Lung (tissue), 12 donors: ENCODE results near the gene ADGRV1. TPM values are rescaled to one million over a fixed set of nuclear protein-coding genes. Genes with fewer than 3 reads are reported as not detected.

Source experiments
- ATAC-seq: fragments of 200-7000 bp; cut with Tn5 transposase; one replicate; pipeline ENCODE4 v1.9.1; 2020; ENCODE audit warnings: moderate number of reproducible peaks; ENCODE audit not compliant: insufficient read depth, low FRiP score
- DNase-seq, 3 donors: peaks; one replicate each; pipeline ENCODE4 v3.0.0-alpha.2; 2013 to 2017
- H3K27ac ChIP-seq, 2 donors: one replicate each; pipeline ENCODE4 v1.5.1; 2013; ENCODE audit warnings: mild to moderate bottlenecking in 2 of 2, moderate library complexity in 2 of 2, control low read depth in 1 of 2, inconsistent platforms in 1 of 2, low read depth in 1 of 2, low read length in 1 of 2
- H3K27me3 ChIP-seq, 3 donors: one replicate each; pipeline ENCODE4 v1.5.1; 2013; ENCODE audit warnings: low read length in 2 of 3; ENCODE audit not compliant: control insufficient read depth in 3 of 3, insufficient read depth in 3 of 3
- H3K36me3 ChIP-seq, 4 donors: one replicate each; pipeline ENCODE4 v1.5.1; 2013; ENCODE audit warnings: low read length in 4 of 4, mild to moderate bottlenecking in 1 of 4, moderate library complexity in 1 of 4; ENCODE audit not compliant: control insufficient read depth in 4 of 4, insufficient read depth in 4 of 4
- H3K4me1 ChIP-seq, 5 donors: one replicate each; pipeline ENCODE4 v1.5.1; 2013; ENCODE audit warnings: low read length in 5 of 5, mild to moderate bottlenecking in 2 of 5, moderate library complexity in 1 of 5; ENCODE audit not compliant: control insufficient read depth in 5 of 5, insufficient read depth in 5 of 5
- H3K4me3 ChIP-seq: one replicate; pipeline ENCODE4 v1.5.1; 2013; ENCODE audit warnings: mild to moderate bottlenecking, control low read depth, moderate library complexity
- H3K9ac ChIP-seq, 2 donors: one replicate each; pipeline ENCODE4 v1.5.1; 2013; ENCODE audit warnings: low read length in 2 of 2, control low read depth in 1 of 2; ENCODE audit not compliant: insufficient read depth in 1 of 2
- H3K9me3 ChIP-seq, 4 donors: one replicate each; pipeline ENCODE4 v1.5.1; 2013; ENCODE audit warnings: low read length in 3 of 4, mild to moderate bottlenecking in 1 of 4, moderate library complexity in 1 of 4; ENCODE audit not compliant: control insufficient read depth in 4 of 4, insufficient read depth in 3 of 4
- CTCF ChIP-seq: IDR thresholded peaks from 2 replicates; pipeline ENCODE4 v1.5.1; 2012; ENCODE audit warnings: mild to moderate bottlenecking; ENCODE audit errors: control extremely low read depth, extremely low read depth
- WGBS, 2 donors: extraction: QIAGEN DNeasy Blood & Tissue Kit; methylation state at CpG; one replicate each; pipeline ENCODE4 v1.1.7; 2013; 5-methylcytosine and 5-hydroxymethylcytosine counted together
- polyA plus RNA-seq, 2 donors: library from polyadenylated mRNA; stranded (reverse); fragments of 200-250 nt; gene quantifications; one replicate each; pipeline ENCODE4 v1.2.1, GENCODE V29; 2013
- total RNA-seq, 2 donors: library from RNA; depleted of rRNA in 1 of 2; stranded (reverse); fragments of >200 nt in 1 of 2; gene quantifications; one replicate each; pipeline ENCODE4 v1.2.1, GENCODE V29; 2014 to 2021
- donor health status: control.
- donor health status: control.
- donor health status: Bipolar disorder and iron deficiency.
- donor health status: healthy.
- donor health status: DM: yes; HTN: yes; CAD: no.

The ADGRV1 gene
- total and polyA plus RNA-seq, 4 donors, result 3.6 to 66.2 (median 28.2) TPM

GRCh38 chr5:90930062-90930461, 371.5 kb downstream of the ADGRV1 start:
- no peaks in the 10 kb centered on the region for H3K9me3 ChIP-seq
- WGBS, 2 donors, result 78 to 89% methylated on average over 5 of the region's 5 CpGs
- no peaks in the 10 kb centered on the region for H3K27me3 ChIP-seq
- H3K4me1 ChIP-seq, result no peaks in the 10 kb centered on the region
- no peak overlapping the region for H3K27ac ChIP-seq
- DNase-seq (no peak), ATAC-seq (no peak)
- no peaks in the 10 kb centered on the region for H3K36me3 ChIP-seq
- H3K9ac ChIP-seq, result no peak overlapping the region
- H3K4me3 ChIP-seq, result no peak overlapping the region
- no peak for TF ChIP-seq CTCF

- no peak for TF ChIP-seq CTCF
- DNase-seq (no peak), ATAC-seq (no peak)
- peaks cover 0 to 3% (median 0%) of the 10 kb centered on the region in 4 donors for H3K9me3 ChIP-seq
- no peak overlapping the region for H3K27ac ChIP-seq
- H3K4me3 ChIP-seq, result no peak overlapping the region
- H3K4me1 ChIP-seq, result no peaks in the 10 kb centered on the region
- no peaks in the 10 kb centered on the region for H3K27me3 ChIP-seq
- WGBS, 2 donors, result 65 to 79% methylated on average over 4 of the region's 4 CpGs
- H3K36me3 ChIP-seq, result no peaks in the 10 kb centered on the region
- no peak overlapping the region for H3K9ac ChIP-seq
These were observed 372.3 kb downstream of the ADGRV1 start for GRCh38 chr5:90930756-90931431.

GRCh38 chr5:90932052-90932699, 373.6 kb downstream of the ADGRV1 start:
- ATAC-seq (peak; percentile 72), DNase-seq (peak; percentile 48 to 81 (median 74))
- H3K27ac ChIP-seq, result no peak overlapping the region
- no peak overlapping the region for H3K4me3 ChIP-seq
- peaks cover 0 to 3% (median 0%) of the 10 kb centered on the region in 4 donors for H3K9me3 ChIP-seq
- peak; percentile 56 for TF ChIP-seq CTCF
- H3K4me1 ChIP-seq, result no peaks in the 10 kb centered on the region
- H3K9ac ChIP-seq, result no peak overlapping the region
- no peaks in the 10 kb centered on the region for H3K36me3 ChIP-seq
- no peaks in the 10 kb centered on the region for H3K27me3 ChIP-seq
- 3 to 5% methylated on average over 4 of the region's 4 CpGs for WGBS, 2 donors
